Spleen (tissue), 7 donors: ENCODE data around the gene IL17D.

ENCODE experiments used
- CTCF ChIP-seq, 11 experiments: fragments of 200-600 bp in 7 of 11; fragments of 450-650 bp in 4 of 11; sonication (generic) in 4 of 11; IDR thresholded peaks in 8 of 11; conservative IDR thresholded peaks in 3 of 11; 1 replicate in 7 of 11; 2 replicates in 4 of 11; pipeline versions ENCODE4 v1.4.0 to v1.8.0; 2016 to 2021; ENCODE audit warnings: antibody characterized with exemption in 11 of 11, inconsistent platforms in 4 of 11, mild to moderate bottlenecking in 1 of 11
- POLR2A ChIP-seq, 3 donors: fragments of 450-650 bp; IDR thresholded peaks; one replicate each; pipeline ENCODE4 v1.5.1; 2017; ENCODE audit warnings: antibody characterized with exemption in 3 of 3, mild to moderate bottlenecking in 1 of 3
- donor health status: DM: no; HTN: no; CAD: no; lungs with moderate emphysema.
- donor health status: DM: no; HTN: no; CAD: no.
- donor health status: DM: no; HTN: no; CAD: no.

GRCh38 chr13:20679879-20680278 lies 23.6 kb upstream of the IL17D start:
- TF ChIP-seq POLR2A (IDR thresholded peaks at IDR 0.05) (no peak), CTCF (IDR thresholded peaks at IDR 0.05 in 8 of 11, conservative IDR thresholded peaks at IDR 0.05 in 3 of 11) (no peak)
